Fibroblast of the conjunctiva (primary cell): ENCODE data around the gene TCP11.

Source experiments
- DNase-seq: peaks from one replicate; pipeline ENCODE4 v3.0.0-alpha.2; 2010; ENCODE audit warnings: low read depth

The TCP11 gene

DNA sequence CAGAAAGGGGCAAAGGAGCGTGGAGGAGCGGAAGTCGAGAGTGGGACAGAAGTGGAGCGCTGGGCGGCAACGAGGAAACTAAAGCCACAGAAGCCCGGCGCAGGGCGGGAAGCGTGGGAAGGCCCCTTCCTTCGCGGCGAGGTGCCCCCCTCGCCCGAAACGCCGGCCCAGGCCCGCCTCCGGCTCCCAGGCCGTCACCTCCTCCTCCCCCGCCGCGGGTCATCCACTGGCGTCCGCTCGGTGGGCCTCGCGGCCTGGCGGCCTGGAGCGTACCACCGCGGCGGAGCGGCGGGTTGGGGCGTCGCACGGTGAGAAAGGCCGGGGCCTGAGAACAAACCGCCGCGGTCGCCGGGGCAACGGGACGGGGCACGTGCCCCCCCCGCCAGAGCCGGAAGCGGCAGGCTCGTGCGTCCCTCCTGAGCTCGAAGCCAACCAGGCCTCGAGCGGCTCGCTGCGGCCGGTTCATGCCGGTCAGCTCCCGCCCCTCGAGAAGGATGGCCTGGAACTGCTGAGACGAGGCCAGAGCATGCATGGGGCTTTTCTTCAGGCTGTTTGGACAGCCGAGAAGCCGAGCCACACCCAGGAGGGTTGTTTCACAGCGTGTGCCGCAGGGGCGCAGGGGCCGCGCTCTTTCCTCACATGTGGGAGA lies at the start of gene TCP11:
TCP11 (minus strand) TSS at position 333 of the 649 bp plus-strand sequence. CDS start 469 bp downstream, outside the sequence.
- DNase-seq: no peak

DNA sequence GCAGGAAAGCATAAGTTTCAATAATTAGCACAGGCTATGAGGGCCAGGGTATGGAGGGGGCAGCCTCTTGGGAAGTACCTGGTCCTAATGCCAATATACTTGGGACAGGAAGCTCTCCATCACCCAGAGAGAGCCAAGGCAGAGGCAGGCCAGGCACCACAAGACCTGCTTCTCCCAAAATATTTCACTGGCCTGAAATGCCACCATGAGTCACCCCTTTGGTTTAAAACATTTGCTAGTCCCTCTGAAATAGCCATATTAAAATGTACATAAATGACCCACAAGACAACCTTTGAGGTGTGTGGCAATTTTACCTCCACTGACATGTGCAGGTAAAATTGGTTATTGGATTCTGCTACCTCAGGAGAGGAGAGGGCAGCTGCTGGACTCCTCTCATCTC lies 49.2 kb upstream of the TCP11 start:
- no peak for DNase-seq

DNA sequence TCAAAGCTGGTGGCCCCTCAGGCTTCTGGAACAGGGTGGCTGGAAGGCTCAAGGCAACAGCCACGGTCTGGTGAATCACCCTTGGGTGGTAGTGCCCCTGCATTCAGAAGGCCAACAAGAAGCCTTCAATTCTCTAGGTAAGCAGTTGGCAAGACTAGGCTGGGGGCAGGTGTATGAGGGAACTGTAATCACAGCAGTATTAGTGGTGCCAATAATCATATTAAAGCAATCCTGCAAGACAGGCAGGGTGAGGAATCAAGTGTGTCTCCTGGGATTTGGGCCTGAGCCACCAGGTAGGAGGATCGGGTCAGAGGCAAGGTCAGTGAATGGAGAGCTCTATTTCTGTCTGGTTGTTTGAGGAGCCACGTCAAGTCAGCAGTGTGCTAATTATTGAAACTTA lies 47.7 kb upstream of the TCP11 start:
- no peak for DNase-seq

DNA sequence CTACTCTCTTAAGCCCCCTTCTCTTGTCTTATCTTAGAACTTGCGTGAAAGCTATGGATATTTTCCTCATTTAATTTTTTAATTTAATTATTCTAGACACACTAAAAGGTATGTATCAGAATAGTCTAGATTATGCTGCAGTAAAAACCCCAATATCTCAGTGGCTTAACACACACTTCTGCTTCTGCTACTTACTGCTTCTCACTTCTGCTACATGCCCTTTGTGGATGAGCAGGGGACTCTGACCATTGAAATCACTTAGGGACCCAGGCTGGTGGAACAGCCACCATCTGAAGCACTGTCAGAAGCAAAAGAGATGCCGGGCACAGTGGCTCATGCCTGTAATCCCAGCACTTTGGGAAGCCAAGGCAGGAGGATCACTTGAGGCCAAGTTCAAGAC lies 45.4 kb upstream of the TCP11 start:
- DNase-seq: no peak

DNA sequence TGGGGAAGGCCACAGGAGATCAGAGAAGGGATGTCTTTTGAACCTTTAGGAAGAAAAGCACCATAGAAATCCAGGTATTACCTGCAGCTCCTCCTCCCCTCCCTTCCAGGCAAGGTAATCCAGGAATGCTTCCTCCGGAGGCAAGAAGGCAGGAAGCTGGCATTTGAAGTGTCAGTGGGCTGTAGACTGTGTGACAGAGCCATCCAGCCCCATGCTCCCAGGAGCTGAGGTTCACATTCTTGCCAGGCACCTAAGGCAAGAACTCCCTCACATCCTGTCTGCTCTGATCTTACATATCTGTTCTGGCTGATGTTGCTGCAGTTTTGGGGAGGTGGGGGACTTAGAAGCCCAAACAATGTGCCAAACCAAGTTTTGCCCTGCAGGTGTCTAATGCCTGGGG lies 44.8 kb upstream of the TCP11 start:
- no peak for DNase-seq

DNA sequence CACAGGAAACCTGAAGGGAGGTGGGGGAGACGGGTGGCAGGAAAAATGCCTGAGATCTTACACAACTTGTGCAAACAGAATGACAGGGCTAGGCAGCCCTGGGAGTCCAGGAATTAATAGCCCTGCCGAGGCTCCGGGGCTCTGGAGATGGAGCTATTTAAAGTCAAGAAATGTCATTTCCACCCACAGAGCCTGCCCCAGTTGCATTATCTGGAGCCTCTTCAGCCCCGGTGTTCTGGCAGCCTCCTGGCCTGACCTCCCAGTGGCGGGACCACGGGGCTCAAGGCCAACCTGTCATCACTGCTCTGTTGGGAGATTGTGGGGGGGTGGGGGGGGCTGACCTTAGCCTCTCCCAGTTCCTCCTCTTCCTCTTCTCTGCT lies 44.2 kb upstream of the TCP11 start:
- no peak for DNase-seq

DNA sequence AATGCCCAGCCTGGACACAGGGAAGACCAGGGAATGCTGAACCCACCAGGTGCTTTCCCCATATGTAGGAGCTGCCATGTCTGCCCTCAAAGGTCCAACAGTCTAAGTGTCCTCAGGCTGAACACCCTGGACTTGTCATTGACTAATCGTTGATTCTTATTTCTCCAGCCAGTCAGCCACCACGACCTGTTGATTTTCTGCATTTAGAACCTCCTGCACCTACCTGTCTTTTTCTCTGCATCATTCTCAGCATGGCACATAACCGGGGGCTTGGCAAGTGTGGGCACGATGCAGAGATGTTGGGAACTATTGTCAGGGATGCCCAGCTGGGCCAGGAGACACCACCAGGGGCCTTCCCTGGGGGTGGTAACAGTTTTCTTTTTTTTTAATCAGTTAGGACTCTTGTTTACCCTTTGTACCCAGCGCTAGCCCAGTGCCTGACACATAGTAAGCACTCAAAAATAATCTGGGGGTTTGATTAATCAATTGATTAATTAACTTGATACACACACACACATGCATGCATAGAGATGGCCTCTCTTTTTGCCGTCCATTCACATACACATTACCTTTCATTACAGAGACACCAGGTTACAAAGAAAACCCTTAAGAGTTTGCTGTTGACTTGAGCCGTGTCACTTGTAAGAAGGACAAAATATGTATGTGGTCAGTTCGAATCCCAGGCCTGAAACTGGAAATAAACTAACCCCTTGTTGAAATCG lies 43.6 kb upstream of the TCP11 start:
- no peak for DNase-seq

DNA sequence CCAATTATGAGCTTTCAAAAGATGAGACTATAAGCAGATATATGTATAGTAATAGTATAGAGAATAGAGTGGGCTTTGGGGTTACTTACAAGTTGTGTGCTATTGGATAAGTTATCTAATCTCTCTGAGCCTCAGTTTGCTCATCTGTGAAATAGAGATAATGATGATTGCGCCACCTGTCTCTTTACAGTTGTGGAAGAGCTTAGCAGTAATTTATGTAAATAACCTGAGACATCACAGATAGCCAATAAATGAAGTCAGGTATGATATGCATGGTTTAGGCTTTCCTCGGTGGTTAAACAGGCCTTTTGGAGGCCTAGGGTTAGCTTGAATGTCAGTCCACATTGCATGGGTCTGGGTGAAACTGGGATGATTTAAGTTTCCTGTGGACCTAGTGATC lies 42.8 kb upstream of the TCP11 start:
- no peak for DNase-seq

DNA sequence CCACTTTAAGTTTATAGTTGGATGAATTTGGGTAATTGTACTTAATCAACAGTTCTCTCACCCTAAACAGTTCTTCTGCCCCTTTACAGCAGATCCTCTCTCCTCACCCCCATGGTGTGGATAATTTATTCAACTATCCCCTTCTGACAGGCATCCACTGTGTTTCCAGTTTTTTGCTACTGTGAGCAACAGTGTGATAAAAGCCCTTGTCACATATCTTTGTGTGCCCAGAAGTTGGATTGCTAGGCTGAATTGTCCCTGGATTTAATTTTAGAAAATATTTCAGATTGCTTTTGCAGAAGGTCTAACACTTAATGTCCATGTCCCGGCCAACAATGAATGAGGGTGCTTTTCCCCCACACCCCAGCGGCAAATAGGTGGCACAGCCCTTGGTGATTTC lies 42.1 kb upstream of the TCP11 start:
- DNase-seq: no peak

DNA sequence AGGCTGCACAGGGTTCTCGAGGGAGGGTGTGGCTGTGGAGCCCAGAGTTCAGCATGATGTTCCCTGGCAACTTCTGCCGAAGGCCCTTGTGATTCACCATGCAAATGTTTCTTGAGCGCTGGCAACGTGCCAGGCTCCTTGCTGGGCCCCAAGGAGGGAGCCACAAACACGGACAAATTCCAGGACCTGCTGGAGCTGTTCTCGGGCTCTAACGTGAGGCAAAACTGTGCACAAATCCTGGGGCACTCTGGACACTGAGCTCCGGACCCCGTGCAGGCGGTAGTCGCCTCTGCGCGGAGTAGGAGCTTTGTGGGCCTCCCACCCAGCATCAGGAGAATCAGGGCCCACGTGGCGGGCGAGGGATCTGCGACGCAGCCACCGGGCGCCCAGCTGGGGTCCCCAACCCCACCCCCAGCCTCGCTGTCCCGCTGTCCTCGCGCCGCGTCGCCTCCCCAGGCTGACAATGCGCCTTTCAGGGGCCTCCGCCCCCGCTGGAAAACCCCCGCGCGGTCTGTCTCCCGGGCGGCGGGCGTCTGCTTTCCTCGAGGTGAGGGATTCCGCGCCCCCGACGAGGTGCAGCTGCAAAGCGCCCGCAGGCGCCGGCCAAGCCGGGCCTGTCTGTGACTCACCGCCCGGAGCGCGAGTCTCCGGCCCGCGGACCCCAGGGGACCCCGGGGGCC lies 40.9 kb upstream of the TCP11 start:
- DNase-seq: peak; percentile 90

DNA sequence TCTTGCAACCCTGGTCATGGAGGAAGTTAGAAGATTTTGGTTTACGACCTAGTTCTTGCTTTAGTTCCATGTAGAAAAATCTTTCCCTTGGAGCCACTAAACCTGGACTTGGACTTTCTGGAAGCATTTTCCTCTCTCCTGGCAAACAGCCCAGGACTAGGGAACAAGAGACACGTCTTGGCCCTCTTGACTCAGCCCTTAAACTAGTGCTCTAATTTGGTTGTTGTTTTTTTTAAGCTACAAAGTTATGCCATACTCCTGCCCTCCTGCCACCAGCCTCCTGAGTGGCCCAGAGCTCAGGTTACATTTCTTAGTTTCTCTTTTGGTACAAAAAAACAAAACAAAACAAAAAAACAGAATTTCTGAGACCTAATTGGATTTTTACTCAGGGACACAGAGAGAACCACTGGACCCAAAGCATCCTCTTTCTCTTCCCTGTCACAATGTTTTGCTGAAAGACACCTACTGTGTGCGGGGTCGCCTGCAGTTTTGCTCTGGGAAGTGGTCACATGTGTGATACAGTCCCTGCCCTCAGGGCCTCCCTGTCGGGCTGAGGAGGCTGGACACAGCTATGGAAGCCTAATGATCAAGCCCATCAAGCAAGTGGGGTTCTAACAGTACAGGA lies 40.3 kb upstream of the TCP11 start:
- peak; percentile 64 for DNase-seq

DNA sequence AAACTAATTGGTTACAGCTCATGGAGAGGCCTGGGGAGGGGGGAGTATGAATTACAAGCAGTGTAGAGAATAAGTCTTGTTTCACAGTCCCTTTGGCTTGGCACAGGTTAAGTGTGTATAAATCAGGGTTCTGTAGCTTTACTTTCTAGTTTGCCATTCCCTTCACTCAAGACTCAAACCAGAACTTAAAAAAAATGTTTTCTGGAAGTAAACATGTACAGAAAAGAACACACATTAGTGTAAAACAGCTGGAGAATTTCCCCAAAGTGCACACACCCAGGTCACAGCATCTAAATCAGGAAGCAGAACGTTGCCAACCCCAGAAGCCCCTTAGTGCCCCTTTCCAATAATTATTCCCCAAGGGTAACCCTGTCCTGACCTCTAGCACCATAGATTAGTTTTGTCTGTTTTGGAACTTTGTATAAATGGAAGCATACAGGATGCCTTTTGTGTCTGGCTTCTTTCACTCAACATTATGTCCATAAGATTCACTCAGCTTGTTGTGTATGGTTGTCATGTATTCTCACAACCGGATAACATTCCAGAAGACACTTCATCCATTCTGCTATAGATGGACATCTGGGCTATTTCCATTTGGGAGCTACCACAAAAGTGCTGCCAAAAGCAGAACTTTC lies 38.9 kb upstream of the TCP11 start:
- DNase-seq: no peak

DNA sequence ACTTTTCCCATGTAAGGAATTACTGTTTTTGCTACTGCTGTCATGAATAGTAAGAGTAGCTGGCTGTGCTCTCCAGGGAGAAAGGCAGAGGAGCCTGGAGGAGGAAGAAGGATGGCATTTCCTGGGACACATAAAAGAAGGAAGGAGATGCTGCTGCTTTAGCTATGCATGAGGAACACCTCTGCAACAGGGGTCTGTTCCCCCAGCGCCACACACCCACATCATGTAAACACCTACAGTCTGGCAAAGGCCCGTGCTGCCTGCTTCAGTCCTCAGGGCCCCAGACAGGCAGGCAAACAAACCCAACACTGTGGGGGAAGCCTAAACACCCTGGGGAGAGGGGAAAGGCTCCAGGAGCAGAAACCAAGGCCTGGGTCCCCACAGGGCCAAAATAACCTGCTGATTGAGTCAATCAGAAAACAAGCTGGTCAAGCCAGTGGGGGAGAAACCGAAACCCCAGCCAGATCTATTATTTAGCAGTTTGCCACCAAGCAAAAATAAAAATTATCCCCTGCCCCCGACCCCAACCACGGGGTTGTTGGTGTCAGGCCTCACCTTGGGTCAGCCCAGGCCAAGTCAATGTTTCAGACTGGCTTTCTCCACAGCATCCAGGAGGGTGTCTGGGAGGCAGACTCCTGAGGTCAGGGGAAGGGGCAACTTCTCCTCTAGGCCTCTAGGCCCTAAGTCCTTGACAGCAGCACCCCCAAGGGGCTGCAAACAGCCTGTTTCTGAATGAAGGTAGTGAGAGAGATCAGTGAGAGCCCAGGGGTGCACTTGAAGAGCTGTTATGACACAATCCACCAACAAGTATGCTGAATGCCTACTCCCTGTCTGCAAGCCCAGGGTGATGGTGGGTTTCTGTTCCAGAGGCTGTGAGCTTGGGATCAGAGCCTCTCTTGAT lies 38.0 kb upstream of the TCP11 start:
- no peak for DNase-seq

DNA sequence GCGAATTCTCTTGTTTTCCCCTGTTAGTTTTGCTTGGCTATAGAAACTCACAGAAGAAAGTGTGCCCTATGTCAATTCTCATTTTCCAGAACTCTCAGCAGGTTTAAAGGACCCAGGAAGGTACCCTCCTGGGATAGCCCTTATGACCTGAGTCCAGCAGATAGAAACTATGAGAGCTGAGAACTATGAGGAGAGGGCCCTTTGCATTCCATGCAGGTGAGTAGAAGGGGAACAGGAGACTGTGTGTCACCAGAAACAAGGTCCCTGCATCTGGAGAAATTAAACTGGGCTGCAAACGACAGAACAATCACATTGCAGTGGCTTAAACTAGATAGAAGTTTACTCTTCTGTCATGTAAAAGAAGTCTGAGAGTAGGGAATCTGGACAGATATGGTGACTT lies 36.9 kb upstream of the TCP11 start:
- DNase-seq: no peak

DNA sequence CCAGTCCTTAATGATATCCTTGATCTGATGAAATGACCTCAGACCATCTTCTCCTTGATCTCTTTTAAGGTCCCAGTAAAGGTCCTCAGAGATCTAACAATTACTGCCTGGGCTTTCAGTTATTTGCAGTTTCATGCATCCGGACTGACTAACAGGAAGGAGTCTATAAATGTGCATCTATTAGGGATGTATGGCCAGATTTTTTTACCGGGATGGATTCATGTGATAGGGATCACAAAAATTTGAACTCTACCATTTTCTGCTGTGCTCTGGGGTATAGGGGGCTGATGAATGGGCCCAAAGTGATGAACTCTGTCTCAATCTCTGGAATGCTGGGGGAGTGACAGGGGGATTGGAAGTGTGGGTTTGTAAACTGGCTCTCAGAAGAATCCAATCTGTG lies 36.5 kb upstream of the TCP11 start:
- no peak for DNase-seq

DNA sequence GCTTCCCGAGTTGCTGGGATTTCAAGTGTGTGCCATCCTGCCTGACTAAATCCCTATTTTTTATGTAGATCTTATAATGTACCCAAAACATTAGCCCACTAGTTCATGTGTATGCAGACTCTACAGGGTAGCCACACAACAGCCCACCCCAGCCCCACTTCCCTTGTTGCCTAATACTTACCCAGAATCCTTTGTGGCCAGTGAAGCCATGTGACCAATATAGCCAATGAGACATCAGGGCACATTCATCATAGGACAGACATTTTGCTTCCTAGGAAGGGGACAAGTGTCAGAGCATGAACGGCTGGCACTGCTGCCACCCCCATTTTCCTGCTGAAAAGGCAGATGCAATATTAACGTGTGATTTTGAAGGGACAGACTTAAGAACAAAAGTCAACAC lies 36.0 kb upstream of the TCP11 start:
- DNase-seq: no peak

DNA sequence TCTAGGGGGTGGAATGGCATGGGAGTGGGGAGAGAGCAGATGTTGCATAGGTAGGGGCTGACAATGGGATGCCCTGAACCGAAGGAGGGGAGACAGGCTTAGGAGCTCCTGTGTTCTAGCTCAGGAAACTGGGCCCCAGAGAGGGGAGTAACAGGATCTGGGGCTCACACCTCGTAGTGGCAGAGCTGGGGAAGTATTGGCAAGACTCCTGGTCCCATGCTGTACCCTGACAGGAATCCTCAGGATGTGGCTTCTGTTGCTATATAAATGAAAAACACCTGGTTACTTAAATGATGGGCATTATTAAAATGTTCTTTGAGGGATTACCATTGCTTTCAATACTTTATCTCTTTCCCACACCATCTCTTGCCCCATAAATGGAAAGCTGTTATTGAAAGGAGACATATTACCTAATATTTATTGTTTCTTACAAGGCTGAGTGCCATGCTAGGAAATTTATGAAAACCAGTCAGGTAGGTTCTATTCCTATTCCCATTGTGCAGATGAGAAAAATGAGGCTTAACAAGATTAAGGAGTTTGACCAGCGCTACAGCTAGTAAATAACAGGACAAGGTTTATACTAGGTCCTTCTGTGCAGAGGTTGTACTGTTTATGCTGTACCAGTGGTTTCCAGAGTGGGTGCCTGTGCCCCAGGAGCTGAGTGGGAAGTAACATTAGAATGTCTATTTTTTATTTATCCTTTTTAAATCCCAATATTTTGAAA lies 35.3 kb upstream of the TCP11 start:
- no peak for DNase-seq

DNA sequence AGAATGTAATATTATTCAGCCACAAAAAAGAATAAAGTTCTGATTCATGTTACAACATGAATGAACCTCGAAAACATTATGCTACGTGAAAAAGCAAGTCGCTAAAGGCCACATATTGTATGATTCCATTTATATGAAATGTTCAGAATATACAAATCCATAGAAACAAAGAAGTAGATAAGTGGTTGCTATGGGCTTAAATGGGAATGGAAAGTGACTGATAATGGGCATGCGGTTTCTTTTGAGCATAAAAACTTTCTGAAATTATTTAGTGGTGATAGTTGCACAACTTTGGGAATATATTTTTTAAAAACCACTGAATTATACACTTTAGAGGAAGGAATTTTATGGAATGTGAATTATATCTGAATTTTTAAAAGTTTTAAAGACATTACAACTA lies 33.4 kb upstream of the TCP11 start:
- no peak for DNase-seq

DNA sequence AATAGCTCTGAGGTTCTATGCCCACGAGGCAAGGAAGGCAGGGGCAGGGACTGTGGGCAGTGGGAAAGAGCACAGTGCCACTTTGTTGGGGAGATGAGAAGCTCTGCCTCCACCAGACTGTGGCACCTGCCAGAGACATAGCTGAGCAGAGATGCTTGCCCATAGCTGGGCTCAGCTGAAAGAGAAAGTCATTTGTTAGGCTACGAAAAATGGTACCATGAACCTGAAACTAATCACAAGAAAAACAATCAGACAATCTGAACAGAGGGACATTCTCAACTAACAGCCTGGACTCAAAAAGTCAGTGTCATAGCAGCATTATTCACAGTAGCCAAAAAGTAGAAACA lies 32.9 kb upstream of the TCP11 start:
- no peak for DNase-seq

DNA sequence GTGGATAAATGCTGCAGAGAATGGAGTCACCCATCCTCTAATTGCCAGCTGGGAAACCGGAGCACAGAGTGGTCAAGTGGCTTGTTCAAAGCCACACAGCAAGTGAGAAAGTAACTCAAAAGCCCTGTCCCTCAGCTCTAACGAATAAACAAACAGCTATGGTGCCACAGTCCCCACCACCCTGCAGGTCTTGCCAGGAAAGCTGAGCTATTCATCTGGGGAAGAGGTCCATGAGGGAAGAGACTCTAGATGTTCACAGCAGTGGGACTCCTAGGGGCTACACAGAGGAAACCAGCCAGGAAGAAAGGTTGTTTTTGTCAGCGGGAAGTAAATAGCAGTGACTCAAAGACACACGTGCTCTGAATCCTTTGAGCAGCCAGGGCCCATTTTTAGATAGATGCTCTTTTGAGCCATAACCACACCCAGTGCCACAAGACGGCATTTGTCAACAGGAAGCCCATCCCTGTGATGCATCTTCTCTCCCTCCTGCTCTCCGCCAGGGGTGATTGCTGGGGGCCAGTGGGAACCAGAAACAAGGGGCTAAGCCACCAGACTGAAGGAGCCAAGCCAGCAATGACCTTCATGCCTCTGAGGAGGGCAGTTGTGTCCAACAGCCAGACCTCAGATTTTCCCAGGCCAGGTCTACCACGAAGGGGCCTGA lies 32.4 kb upstream of the TCP11 start:
- DNase-seq: no peak
